Ishikawa (cell line): ENCODE data around the gene SLC48A1.

Source experiments
- CEBPB ChIP-seq: IDR thresholded peaks from 2 replicates; pipeline ENCODE4 v1.6.1; 2012
- CREB1 ChIP-seq: IDR thresholded peaks from 2 replicates; pipeline ENCODE4 v1.6.1; 2012; ENCODE audit warnings: low read depth
- EGR1 ChIP-seq: IDR thresholded peaks from 2 replicates; pipeline ENCODE4 v1.6.1; 2012
- EP300 ChIP-seq: IDR thresholded peaks from 2 replicates; pipeline ENCODE4 v1.6.1; 2012; ENCODE audit warnings: borderline replicate concordance
- FOXM1 ChIP-seq: IDR thresholded peaks from 2 replicates; pipeline ENCODE4 v1.6.1; 2012; ENCODE audit warnings: low read depth, borderline replicate concordance
- MAX ChIP-seq: IDR thresholded peaks from 2 replicates; pipeline ENCODE4 v1.6.1; 2012
- NFIC ChIP-seq: IDR thresholded peaks from 2 replicates; pipeline ENCODE4 v1.6.1; 2012
- RAD21 ChIP-seq: IDR thresholded peaks from 2 replicates; pipeline ENCODE4 v1.6.1; 2012; ENCODE audit warnings: low read depth
- REST ChIP-seq: IDR thresholded peaks from 2 replicates; pipeline ENCODE4 v1.6.1; 2012; ENCODE audit warnings: low read depth, mild to moderate bottlenecking
- TAF1 ChIP-seq: IDR thresholded peaks from 2 replicates; pipeline ENCODE4 v1.6.1; 2012; ENCODE audit warnings: low read depth, mild to moderate bottlenecking
- TCF12 ChIP-seq: IDR thresholded peaks from 2 replicates; pipeline ENCODE4 v1.6.1; 2012; ENCODE audit warnings: low read depth
- TEAD4 ChIP-seq: IDR thresholded peaks from 2 replicates; pipeline ENCODE4 v1.6.1; 2012
- USF1 ChIP-seq: IDR thresholded peaks from 2 replicates; pipeline ENCODE4 v1.6.1; 2012
- YY1 ChIP-seq: IDR thresholded peaks from 2 replicates; pipeline ENCODE4 v1.6.1; 2012; ENCODE audit warnings: low read depth
- ZBTB7A ChIP-seq: IDR thresholded peaks from 2 replicates; pipeline ENCODE4 v1.6.1; 2012; ENCODE audit warnings: low read depth

SLC48A1 gene

GRCh38 chr12:47811581-47812484 lies 38.8 kb downstream of the SLC48A1 start:
- TF ChIP-seq CREB1 (no peak), EGR1 (no peak), USF1 (no peak), TEAD4 (no peak), CEBPB (no peak), TAF1 (no peak), ZBTB7A (no peak), RAD21 (no peak), YY1 (no peak), REST (no peak), EP300 (no peak), NFIC (no peak), MAX (no peak)

- TF ChIP-seq NFIC, result no peak
- no peak for TF ChIP-seq TAF1
- TF ChIP-seq ZBTB7A, result 0 out of 2 replicates have a peak, but pooled peaks have one; percentile 21
Observed at GRCh38 chr12:47812797-47813510, 39.9 kb downstream of the SLC48A1 start.

GRCh38 chr12:47813511-47814196 lies 40.6 kb downstream of the SLC48A1 start:
- no peak for TF ChIP-seq EGR1
- TF ChIP-seq TCF12, result no peak
- TF ChIP-seq TAF1, result no peak
- no peak for TF ChIP-seq CREB1
- no peak for TF ChIP-seq USF1
- TF ChIP-seq REST, result no peak
- no peak for TF ChIP-seq NFIC
- no peak for TF ChIP-seq TEAD4
- no peak for TF ChIP-seq YY1
- no peak for TF ChIP-seq FOXM1
- TF ChIP-seq RAD21, result no peak
- no peak for TF ChIP-seq EP300
- no peak for TF ChIP-seq ZBTB7A
- no peak for TF ChIP-seq CEBPB
- no peak for TF ChIP-seq MAX

- TF ChIP-seq YY1, result no peak
Observed at GRCh38 chr12:47814539-47815170, 41.6 kb downstream of the SLC48A1 start.

- TF ChIP-seq CEBPB, result peak; percentile 80
Observed at GRCh38 chr12:47815447-47815846, 42.4 kb downstream of the SLC48A1 start.
